Ammon's horn (tissue), 1 donor: ENCODE data around the gene REEP1.
"Not testable (repeated sequence)": the region's sequence is repeated elsewhere in the genome, so short reads cannot be mapped to it uniquely, and the experiment has no call there.

Experiments
- DNase-seq: peaks from one replicate; pipeline ENCODE4 v3.0.0-alpha.2; 2016; ENCODE audit warnings: low spot score

Gene REEP1

DNA sequence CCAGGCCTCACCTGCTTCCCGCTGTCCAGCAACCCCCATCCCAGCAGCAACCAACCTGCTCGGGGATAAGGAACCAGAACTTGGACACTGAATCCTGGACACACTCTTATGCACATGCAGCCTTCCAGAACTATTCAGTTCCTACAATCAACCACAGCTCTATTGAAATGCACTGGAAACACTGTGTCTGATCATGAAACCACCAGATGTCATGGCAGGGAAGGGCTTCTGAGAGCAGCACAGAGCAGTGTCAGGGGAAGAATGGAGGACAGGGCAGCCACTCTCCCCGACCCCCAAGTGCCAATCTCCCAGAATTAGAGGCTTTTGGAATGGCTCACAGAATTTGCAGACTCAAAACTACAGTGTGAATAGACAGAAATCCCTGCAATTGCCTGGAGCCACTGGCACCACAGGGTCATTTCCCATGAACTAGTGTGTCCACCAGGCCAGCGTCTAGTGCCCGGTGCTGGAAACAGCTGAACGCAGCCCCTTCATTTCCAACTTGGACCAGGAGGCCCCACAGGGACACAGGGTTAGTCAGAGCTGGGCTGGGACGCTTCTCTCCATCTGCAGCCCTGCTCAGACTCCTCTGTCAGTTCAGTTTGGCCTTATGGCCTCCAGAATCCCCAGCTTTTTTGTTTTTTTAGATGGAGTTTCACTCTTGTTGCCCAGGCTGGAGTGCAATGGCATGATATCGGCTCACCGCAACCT lies 112.6 kb downstream of the REEP1 start:
- DNase-seq = no peak

DNA sequence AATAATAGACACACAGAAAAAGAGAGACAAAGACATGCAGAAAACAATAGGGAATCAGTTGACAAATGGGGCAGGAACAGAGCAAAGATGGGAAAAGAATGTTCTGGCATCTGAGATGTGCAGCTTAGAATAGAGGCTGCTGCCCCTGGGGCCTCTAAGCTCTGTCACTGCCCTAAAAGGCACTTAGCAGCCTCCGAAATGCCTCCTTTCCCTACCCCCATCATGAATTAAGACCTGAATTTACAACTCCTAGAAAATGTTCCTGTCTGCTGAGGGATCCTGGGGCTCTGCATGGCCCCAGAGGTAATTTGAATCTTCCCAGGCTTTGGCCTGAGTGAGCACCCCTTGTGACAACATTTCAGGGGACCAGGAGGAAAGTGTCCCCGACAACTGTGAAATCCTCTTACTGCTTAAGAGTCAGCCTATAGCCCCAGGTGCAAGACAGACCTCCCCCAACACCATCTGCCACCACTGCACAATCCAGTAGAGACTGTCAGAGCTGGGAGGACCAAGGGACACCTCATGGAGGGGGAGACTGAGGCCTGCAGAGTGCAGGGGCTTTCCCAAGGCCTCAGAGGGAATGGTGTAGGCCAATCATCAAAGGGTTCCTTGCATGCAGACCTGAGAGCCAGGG lies 113.4 kb downstream of the REEP1 start:
- DNase-seq = no peak

DNA sequence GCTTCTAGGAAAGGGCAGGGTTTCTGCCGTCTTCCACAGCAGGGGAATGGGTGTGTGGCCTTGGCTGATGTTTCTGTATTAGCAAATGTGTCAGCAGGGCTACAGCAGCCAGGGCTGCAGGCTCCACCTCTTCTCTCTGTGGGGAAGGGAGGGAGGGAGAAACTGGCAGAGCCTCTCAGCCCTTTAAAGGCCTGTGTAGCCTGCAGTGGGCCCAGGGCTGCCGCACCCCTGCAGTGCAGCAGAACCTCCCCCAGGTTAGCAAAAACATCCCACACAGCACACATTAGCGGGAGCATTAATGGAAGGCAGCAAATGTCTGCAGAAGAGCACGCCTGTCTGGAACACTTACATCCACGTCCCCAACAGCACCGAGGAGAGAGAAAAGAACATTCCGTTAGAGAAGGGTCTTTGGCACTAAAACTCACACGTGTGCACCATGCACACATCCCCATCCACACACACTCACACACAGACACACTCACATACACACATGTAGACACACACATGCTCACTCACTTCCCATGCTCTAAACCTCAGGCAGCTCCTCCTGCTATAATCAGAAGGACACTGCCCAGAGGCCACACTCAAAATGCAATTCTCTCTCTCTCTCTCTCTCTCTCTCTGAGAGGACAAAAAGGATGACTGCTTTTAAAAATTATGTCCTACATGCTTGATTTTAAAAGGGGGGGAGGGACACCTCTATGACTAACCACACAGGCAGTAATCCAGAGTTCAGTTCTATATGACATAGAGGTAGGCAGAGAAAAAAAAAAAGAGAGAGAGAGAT lies 114.1 kb downstream of the REEP1 start:
- peak; percentile 81 for DNase-seq

DNA sequence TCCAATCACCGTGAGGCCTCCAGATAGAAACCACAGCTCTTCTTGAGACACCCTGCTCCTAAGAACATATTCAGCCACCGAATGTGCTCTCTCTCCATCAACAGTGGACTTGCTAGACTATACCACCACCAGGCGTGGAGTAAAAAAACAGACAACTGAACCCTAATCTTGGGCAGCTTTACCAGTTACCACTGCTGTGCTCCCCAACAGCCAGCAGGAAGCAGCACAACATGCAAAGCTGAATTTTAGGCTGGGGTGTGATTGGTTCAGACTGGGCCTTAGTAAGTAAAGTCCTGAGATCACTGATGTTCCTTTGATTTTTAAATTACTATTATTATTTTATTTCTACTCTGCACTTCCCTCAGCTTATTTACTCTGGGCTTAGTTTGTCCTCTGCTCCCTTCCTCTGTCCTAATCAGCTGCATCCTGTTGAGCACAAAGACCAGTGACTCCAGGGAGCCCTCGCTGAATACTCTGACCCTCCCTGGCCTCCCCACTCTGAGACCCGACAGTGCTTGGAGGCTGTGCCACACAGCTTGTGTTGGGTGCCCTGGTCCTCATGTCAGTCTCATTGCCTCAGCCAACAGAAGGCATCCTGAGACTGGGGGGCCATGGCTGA lies 116.3 kb downstream of the REEP1 start:
- DNase-seq = peak; percentile 61

DNA sequence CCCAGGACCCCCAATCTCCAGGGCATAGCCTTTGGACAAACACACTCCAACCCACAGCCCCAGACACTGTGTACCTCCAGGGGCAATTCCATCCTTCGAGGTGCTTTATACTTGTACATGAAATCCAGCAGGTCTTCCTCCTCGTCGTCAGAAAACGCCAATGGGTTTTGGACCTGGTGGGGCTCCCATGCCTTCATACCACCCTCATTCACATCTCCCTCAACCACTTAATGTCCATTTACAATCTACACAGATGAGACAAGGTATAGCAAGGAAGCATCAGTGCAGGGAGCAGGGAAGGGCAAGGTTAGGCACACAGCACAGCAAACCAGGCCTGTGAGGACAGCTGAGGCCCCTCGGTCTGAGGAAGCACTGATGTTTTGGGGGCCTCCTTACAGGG lies 117.5 kb downstream of the REEP1 start:
- DNase-seq = no peak

DNA sequence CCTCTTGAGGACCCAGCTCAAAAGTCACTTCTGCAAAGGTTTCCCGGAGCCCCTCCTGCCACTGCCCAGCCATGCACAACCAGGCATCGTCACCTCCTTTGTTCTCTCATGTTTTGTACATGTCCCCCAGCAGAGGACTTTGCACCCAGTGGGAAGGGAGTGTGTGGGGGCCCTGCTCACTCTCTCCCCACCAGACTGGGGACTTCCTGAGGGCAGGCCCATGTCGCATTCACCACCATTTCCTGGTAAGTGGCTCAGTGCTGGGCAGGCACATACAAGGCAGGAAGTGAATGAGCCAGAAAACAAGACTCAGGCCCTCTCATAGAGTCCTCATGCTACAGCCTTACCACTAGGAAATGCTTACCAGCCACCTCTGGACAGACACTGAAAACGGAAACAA lies 119.3 kb downstream of the REEP1 start:
- DNase-seq = no peak

DNA sequence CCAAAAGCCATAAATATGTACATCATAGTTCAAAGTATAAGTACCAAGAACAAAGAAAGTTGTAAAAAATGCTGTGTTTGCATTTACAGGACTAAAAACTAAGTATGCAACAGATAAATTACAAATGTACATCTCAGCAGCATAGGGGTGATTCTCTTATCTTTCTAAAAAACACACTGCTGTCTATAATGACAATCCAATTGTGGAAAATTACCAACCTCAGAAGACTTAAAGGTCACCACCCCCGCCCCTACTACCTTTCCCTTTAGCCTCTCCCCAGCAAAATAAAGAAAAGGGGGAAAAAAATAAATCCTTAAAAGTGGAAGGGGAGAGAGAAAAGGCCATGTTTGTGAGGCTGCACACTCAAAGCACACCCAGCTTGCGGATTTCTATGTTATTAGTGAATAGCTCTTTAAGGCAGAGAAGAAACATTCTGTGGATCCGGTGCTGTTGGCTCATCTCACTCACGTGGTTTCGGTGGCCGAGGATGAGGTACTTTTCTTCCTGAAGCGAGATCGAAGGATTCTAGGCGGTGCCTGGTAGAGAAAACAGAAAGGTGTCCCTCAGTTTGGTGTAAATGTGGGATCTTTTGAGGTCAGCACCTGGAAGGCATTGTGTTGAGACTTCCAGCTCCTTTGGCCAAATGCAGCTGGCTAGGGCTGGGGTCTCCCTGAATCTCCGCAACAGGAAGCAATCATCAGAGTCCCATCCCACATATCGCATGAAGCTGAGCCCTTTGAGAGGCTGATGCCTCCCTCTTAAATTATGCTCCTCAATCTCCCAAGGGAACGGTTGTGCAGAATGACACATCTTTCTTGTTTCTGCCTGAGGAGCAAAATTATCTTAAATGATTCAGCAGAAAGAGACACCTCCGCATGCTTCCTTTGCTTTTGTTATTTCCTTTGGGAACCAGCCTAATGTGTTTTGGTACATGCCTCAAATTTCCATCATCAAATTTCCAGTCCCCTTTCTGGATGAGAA lies 120.6 kb downstream of the REEP1 start:
- no peak for DNase-seq

DNA sequence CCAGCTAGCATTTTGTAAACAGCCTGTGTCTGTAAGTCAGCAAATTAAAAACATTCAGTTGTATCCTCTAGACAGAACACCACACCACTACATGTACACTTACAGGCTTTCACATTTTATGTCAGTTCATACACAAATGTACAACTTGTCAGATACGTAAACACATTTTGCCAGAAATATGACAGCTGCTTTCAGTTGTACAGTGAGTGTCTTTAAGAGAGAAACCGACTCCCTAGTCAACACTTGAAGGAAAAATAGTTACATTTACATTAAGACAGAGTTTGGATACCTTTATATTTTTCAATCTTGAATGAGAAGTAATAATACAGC lies 123.0 kb downstream of the REEP1 start:
- DNase-seq = no peak

DNA sequence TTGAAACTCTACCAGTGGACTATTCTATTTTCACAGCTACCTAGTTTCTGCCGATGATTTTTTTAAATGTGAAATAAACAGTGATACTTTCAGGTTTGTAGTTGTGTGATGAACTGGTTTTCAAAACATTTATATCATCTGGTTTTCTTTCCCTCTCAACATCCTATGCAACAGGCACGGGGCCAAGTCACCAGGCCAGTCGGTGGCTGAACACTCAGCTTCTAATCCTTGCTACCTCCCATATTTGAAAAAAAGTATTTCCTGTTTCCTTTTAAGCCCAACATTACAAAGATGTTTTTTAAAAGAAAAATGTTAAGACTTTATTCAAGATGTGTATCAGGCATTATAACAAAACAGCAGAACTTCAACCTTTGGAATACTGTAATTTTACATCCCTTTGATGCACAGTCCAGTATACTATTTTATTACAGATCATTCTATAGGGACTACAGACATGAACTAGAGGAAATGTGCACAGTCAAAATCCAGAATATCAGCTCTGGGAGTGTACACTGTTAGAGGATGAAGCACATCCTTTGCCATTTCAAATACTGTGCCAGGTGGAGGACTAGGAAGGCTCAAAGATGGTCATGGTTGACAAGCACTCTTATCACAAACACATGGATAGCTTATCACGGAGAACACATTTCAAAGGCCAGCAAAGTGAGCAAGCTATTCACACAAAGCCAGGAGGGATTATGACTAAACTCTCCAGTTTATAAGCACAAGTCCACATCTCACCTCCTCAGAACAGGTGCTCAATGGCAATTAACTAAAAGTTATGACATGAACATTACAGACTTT lies 123.5 kb downstream of the REEP1 start:
- DNase-seq = no peak

DNA sequence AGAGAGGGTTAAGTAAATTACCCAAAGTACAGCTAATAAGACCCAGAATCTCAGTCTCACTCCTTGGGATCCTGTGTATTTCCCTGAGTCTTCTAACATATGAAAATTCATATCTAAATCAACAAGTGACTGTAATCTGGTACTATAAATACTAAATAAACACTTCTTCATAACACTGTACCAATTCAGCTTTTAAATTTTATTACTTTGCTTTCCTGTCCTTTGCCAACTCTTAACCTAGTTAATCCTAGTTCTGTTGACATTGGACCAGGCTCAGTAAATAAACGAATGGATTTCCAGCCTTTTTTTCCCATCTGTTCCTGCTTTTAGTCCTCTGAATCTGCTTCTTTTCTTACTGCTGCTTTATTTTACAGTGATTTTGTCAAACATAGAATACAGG lies 124.4 kb downstream of the REEP1 start:
- DNase-seq = no peak

DNA sequence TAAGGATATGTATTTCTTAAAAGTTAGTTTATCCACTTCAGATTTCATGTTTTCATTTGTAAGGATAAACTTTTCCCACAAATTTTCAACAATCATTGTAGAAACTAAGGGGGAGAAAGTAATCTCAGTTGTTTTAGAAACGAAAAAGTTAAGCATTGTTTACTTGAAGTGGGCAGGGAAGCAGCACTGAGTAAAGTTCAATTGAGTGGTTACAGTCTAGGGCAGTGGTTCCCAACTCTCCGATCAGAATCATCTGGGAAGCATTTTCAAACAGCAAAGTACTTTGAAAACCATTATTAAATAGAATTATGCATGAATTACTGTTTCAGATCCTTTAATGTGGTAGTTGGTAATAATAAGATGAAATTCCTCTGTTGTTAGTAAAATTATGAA lies 125.6 kb downstream of the REEP1 start:
- no peak for DNase-seq

DNA sequence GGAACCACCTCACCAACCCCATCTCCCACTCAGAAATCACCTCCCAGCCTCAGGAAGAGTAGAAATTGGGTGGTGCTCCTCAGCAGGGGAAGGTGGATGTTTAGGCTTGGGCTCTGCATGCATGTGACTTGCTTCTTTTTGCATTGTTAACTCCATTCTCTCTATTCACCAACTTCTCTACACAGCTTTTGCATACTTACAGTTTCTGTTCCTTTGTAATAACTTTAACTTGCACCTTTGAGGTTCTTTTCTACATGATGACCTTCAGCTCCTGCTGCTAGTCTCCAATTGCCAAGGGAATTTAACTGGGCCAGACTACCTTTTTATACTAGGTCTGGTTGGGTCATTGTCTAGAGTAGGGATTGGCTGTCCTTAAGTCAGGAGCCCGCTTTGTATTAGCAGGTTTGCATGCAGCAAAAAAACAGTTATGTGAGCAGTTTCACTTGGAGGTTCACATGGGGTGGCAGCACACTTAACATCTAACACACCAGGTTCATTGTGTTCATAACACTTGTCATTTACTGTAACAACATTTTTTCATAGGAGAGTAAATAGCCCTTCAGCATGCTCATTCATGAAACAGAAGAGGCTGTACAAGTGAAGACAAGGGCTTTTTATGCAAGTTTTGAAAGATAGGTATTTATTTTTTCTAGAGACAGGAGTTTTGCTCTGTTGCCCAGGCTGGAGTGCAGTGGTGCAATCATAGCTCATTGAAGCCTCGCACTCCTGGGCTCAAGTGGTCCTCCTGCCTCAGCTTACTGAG lies 126.2 kb downstream of the REEP1 start:
- no peak for DNase-seq

DNA sequence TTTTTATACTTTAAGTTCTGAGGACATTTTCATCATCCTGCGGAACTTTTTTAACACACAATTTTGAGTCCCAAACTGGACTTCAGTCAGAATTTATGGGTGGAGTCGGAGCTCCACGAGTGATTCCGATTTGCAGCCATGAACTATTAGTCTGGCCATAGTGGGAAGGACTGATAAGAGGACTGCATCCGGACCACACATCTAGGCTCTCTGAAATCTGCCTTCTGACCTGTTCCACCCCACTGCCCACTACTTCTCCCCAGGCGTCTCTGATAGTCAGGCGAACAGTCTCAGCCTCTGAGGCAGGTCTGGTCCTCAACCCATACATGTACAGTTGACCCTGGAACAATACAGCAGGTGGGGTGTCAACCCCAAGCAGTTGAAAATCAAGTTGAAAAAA lies 133.0 kb downstream of the REEP1 start:
- no peak for DNase-seq

DNA sequence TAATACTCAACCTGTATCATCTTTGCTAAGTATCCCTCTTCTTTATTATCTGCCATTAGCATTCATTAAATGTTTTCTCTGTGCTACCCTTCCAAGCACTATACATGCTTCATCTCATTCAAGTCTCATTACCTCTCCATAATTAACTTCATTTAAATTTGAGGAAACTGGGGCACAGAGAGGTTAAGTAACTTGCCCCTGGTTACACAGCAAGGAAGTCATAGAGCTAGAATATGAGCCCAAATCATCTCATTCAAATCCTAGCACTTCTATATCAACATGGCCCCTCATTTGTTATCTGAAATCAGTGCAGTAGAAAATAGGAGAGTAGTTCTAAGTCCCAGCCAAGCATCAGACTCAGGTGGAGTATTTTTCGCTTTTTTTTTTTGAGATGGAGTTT lies 133.8 kb downstream of the REEP1 start:
- DNase-seq = no peak

DNA sequence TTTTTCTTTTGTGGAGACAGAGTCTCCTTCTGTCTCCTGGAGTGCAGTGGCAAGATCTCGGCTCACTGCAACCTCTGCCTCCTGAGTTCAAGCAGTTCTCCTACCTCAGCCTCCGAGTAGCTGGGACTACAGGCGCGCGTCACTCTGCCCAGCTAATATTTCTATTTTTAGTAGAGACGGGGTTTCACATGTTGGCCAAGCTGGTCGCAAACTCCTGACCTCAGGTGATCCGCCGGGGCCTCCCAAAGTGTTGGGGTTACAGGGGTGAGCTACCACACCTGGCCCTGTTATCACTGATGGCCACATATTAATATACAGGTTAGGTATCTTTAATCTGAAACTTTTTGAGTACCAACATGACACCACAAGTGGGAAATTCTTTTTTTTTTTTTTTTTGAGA lies 134.7 kb downstream of the REEP1 start:
- DNase-seq = no peak

DNA sequence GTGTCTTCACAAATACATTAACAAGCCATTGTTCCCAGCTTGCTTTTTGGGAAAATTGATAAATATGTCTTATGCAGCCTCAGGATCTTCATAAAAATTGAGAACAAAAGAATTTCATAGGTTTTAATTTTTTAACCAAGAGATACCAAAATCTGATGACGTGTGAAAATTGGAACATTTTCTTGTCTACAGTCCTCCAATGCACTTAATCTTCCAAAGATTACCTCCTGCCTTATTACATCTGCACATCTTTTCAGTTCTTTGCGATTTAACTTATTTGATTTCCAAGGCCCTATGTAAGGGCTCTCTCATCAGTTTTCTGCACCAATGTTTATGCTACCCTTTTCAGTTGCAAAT lies 135.1 kb downstream of the REEP1 start:
- no peak for DNase-seq

DNA sequence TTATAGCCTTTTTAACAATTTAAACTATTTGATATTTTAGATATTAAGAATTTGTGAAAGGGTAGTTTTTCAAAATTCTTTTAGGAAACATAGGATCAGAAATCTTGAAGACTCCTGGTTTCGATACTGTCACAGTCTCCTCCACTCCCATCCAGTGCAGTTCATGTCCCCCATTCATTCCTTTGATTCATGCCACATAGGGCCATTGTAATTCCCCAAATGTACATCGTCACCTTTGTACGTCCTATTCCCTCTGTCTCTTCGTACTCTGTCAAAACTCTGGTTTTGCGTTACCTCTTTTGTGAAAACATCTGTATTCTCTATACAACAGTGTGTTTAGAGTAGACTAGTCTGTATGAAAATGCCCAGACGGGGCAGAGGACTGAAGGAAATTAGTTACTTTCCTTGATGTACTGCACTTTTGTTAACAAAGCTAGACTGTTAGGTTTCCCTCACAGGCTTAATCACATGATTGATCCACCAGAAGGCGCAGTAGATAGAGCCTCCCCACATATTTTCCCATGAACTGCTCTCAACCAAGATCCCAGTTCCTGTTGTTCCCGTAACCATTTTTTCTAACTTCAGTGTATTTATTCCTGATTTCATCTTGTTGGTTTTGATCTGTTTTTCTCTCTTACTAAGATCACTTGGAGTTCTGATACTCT lies 135.6 kb downstream of the REEP1 start:
- peak; percentile 61 for DNase-seq

DNA sequence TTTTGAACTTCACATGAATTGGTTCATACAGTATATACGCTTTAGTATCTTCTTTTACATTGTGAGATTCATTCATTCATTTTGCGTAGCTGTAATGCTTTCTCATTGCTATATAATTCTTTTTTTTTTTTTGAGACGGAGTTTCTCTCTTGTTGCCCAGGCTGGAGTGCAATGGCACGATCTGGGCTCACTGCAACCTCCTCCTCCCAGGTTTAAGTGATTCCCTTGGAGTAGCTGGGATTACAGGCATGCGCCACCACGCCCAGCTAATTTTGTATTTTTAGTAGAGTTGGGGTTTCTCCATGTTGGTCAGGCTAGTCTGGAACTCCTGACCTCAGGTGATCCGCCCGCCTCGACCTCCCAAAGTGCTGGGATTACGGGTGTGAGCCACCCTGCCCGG lies 136.9 kb downstream of the REEP1 start:
- not testable (repeated sequence) for DNase-seq

DNA sequence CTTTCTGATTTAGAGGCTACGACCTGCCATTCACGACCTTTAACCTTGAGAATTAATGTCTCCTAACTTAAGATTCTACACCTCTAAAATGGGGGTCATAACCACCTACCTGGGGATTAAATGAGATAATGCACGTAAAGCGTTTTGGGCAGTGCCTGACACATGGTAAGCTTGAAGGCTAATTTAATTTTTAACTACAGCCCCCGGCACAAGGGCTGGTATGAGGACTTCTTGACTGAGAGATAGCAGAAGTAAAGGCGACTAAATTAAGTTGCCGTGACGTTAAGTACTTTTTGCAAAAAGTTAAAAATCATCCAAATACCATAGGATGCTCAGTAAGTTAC lies 137.6 kb downstream of the REEP1 start:
- DNase-seq = no peak
